Measurements from ENCODE around the gene DTHD1. TPM values are rescaled to one million over a fixed set of nuclear protein-coding genes. Genes with fewer than 3 reads are reported as not detected.

DTHD1 gene
- total and polyA plus RNA-seq, 2 donors from 2014 or later = 1.4 TPM; not detected in 1

GRCh38 chr4:36351082-36351666 lies 69.8 kb downstream of the DTHD1 start:
- TF ChIP-seq, protein P1, sequence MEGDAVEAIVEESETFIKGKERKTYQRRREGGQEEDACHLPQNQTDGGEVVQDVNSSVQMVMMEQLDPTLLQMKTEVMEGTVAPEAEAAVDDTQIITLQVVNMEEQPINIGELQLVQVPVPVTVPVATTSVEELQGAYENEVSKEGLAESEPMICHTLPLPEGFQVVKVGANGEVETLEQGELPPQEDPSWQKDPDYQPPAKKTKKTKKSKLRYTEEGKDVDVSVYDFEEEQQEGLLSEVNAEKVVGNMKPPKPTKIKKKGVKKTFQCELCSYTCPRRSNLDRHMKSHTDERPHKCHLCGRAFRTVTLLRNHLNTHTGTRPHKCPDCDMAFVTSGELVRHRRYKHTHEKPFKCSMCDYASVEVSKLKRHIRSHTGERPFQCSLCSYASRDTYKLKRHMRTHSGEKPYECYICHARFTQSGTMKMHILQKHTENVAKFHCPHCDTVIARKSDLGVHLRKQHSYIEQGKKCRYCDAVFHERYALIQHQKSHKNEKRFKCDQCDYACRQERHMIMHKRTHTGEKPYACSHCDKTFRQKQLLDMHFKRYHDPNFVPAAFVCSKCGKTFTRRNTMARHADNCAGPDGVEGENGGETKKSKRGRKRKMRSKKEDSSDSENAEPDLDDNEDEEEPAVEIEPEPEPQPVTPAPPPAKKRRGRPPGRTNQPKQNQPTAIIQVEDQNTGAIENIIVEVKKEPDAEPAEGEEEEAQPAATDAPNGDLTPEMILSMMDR (IDR thresholded peaks at IDR 0.05; ENCODE audit: borderline replicate concordance, extremely low read depth, insufficient read depth) = peak; percentile 66
- H3K9me3 ChIP-seq (ENCODE audit: control insufficient read depth in 2 of 3, insufficient read depth in 1 of 3, low read length in 3 of 3) = no peaks in the 10 kb centered on the region
- H3K36me3 ChIP-seq (ENCODE audit: control insufficient read depth in 2 of 3, insufficient read depth in 3 of 3, low read length in 3 of 3) = no peaks in the 10 kb centered on the region
- intact Hi-C loops (cut with DNase I) = no loop called here
- H3K27me3 ChIP-seq (ENCODE audit: control insufficient read depth, insufficient read depth, low read length) = no peaks in the 10 kb centered on the region
- H3K4me1 ChIP-seq (ENCODE audit: control insufficient read depth in 2 of 3, insufficient read depth in 2 of 3, low read depth in 1 of 3, low read length in 3 of 3) = no peaks in the 10 kb centered on the region
- H3K9ac ChIP-seq (ENCODE audit: low read length in 3 of 3) = no peak overlapping the region
- H3K4me3 ChIP-seq (ENCODE audit: low read length in 3 of 3) = no peak overlapping the region
- H3K27ac ChIP-seq (ENCODE audit: low read depth in 2 of 2, low read length in 2 of 2) = no peak overlapping the region
- DNase-seq (peak in 4 of 5 donors; percentile 60 to 83 (median 70)), FAIRE-seq (peak; percentile 94)

DNA sequence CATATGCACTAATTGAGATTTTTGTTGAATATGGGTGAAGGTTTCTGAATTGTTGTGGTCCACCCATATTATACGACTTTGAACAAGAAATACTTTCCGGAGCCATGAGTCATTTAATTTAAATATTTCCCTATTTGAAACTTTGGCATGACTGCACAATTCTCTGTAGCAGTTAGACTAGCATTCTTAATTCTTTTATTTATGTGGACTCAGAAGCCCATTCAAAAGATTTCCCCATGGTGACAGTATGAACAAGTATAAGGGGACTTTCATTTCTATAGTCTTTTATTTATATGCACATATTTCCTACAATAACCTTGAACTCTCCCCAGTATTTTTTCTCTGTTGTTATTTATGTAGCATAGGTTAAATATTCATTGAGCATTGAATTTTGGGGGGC lies 72.6 kb downstream of the DTHD1 start:
- no peak overlapping the region for H3K27ac ChIP-seq (ENCODE audit: low read depth in 2 of 2, low read length in 2 of 2)
- no peak for FAIRE-seq
- TF ChIP-seq, protein P1 (IDR thresholded peaks at IDR 0.05; ENCODE audit: borderline replicate concordance, extremely low read depth, insufficient read depth) = no peak
- no peak overlapping the region for H3K4me3 ChIP-seq (ENCODE audit: low read length in 3 of 3)
- DNase-seq = no peak
- H3K27me3 ChIP-seq (ENCODE audit: control insufficient read depth, insufficient read depth, low read length) = no peaks in the 10 kb centered on the region
- H3K4me1 ChIP-seq (ENCODE audit: control insufficient read depth in 2 of 3, insufficient read depth in 2 of 3, low read depth in 1 of 3, low read length in 3 of 3) = no peaks in the 10 kb centered on the region
- no peaks in the 10 kb centered on the region for H3K9me3 ChIP-seq (ENCODE audit: control insufficient read depth in 2 of 3, insufficient read depth in 1 of 3, low read length in 3 of 3)
- H3K36me3 ChIP-seq (ENCODE audit: control insufficient read depth in 2 of 3, insufficient read depth in 3 of 3, low read length in 3 of 3) = no peaks in the 10 kb centered on the region
- H3K9ac ChIP-seq (ENCODE audit: low read length in 3 of 3) = no peak overlapping the region
- intact Hi-C loops (cut with DNase I) = no loop called here

- intact Hi-C loops (cut with DNase I) = no loop called here
- Histone ChIP-seq H3K27ac (ENCODE audit: low read depth in 2 of 2, low read length in 2 of 2) (no peak overlapping the region), H3K36me3 (ENCODE audit: control insufficient read depth in 2 of 3, insufficient read depth in 3 of 3, low read length in 3 of 3) (no peaks in the 10 kb centered on the region), H3K4me1 (ENCODE audit: control insufficient read depth in 2 of 3, insufficient read depth in 2 of 3, low read depth in 1 of 3, low read length in 3 of 3) (no peaks in the 10 kb centered on the region), H3K9me3 (ENCODE audit: control insufficient read depth in 2 of 3, insufficient read depth in 1 of 3, low read length in 3 of 3) (no peaks in the 10 kb centered on the region), H3K4me3 (ENCODE audit: low read length in 3 of 3) (no peak overlapping the region), H3K9ac (ENCODE audit: low read length in 3 of 3) (no peak overlapping the region), H3K27me3 (ENCODE audit: control insufficient read depth, insufficient read depth, low read length) (no peaks in the 10 kb centered on the region)
- DNase-seq = no peak
- TF ChIP-seq, protein P1 (IDR thresholded peaks at IDR 0.05; ENCODE audit: borderline replicate concordance, extremely low read depth, insufficient read depth) = no peak
- FAIRE-seq = no peak
Measured at GRCh38 chr4:36358173-36358572, 76.8 kb downstream of the DTHD1 start.

DNA sequence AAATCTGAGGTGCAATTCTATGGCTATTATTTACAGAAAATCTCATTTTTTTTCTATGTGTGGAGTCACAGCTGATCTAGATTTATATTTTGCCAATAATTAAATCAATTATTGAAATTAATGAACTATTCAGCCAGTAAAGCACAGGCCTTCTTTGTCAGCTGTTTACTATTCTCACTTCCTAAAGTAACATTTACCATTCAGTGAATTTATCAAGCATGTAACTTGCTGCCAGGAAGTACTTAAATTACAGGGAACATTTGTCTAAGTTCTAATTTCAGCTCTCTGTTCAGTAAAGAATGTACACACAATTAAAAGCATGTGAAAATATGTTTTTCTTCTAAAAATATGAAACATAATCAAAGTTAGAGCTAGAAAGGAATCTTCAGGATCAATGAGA lies 79.3 kb downstream of the DTHD1 start:
- Histone ChIP-seq H3K27me3 (ENCODE audit: control insufficient read depth, insufficient read depth, low read length) (no peaks in the 10 kb centered on the region), H3K27ac (ENCODE audit: low read depth in 2 of 2, low read length in 2 of 2) (no peak overlapping the region), H3K4me1 (ENCODE audit: control insufficient read depth in 2 of 3, insufficient read depth in 2 of 3, low read depth in 1 of 3, low read length in 3 of 3) (no peaks in the 10 kb centered on the region), H3K9me3 (ENCODE audit: control insufficient read depth in 2 of 3, insufficient read depth in 1 of 3, low read length in 3 of 3) (no peaks in the 10 kb centered on the region), H3K4me3 (ENCODE audit: low read length in 3 of 3) (no peak overlapping the region), H3K36me3 (ENCODE audit: control insufficient read depth in 2 of 3, insufficient read depth in 3 of 3, low read length in 3 of 3) (no peaks in the 10 kb centered on the region), H3K9ac (ENCODE audit: low read length in 3 of 3) (no peak overlapping the region)
- FAIRE-seq (no peak), DNase-seq (no peak)
- intact Hi-C loops (cut with DNase I) = no loop called here
- TF ChIP-seq, protein P1 (IDR thresholded peaks at IDR 0.05; ENCODE audit: borderline replicate concordance, extremely low read depth, insufficient read depth) = no peak

Measured in kidney (tissue), 14 donors.